Measurements from ENCODE around the gene CTDP1.

Gene CTDP1

GRCh38 chr18:79644006-79644665, 35.5 kb upstream of the CTDP1 start:
- DNase-seq = peak; percentile 80

GRCh38 chr18:79644666-79645057, 34.9 kb upstream of the CTDP1 start:
- DNase-seq = no peak

GRCh38 chr18:79645291-79645983, 34.2 kb upstream of the CTDP1 start:
- no peak for DNase-seq

- DNase-seq = no peak
Measured at GRCh38 chr18:79647307-79647706, 32.3 kb upstream of the CTDP1 start.

- DNase-seq = no peak
Measured at GRCh38 chr18:79650959-79651358, 28.6 kb upstream of the CTDP1 start.

- peak; percentile 50 for DNase-seq
Measured at GRCh38 chr18:79657342-79657996, 22.1 kb upstream of the CTDP1 start.

GRCh38 chr18:79658366-79658765, 21.2 kb upstream of the CTDP1 start:
- no peak for DNase-seq

- DNase-seq = no peak
Measured at GRCh38 chr18:79659733-79660132, 19.9 kb upstream of the CTDP1 start.

GRCh38 chr18:79662034-79662433, 17.6 kb upstream of the CTDP1 start:
- no peak for DNase-seq

GRCh38 chr18:79662439-79662838, 17.2 kb upstream of the CTDP1 start:
- no peak for DNase-seq

GRCh38 chr18:79664525-79665125, 15.0 kb upstream of the CTDP1 start:
- DNase-seq = no peak

- DNase-seq = no peak
Measured at GRCh38 chr18:79668203-79668602, 11.4 kb upstream of the CTDP1 start.

GRCh38 chr18:79672490-79673276, 6.9 kb upstream of the CTDP1 start:
- DNase-seq = no peak

- no peak for DNase-seq
Measured at GRCh38 chr18:79677221-79677620, 2.4 kb upstream of the CTDP1 start.

- no peak for DNase-seq
Measured at GRCh38 chr18:79677840-79678239, 1.8 kb upstream of the CTDP1 start.

- peak; percentile 100 for DNase-seq
Measured at GRCh38 chr18:79678665-79679551, 695 bp upstream of the CTDP1 start.

GRCh38 chr18:79680100-79680879, 687 bp downstream of the CTDP1 start:
- peak; percentile 31 for DNase-seq

GRCh38 chr18:79680891-79681339, 1.3 kb downstream of the CTDP1 start:
- DNase-seq = no peak

GRCh38 chr18:79681484-79682387, 2.1 kb downstream of the CTDP1 start:
- no peak for DNase-seq

- DNase-seq = no peak
Measured at GRCh38 chr18:79682481-79682880, 2.9 kb downstream of the CTDP1 start.
